Heart left ventricle (tissue), 16 donors: ENCODE data around the gene SLC35G4. TPM values are rescaled to one million over a fixed set of nuclear protein-coding genes. Genes with fewer than 3 reads are reported as not detected.
A peak's percentile ranks its signal among the peaks of the same experiment; 100 is the strongest.

ENCODE experiments used
- ATAC-seq, 4 donors: fragments of 200-7000 bp; cut with Tn5 transposase; one replicate each; pipeline ENCODE4 v1.9.1; 2020 to 2022; ENCODE audit warnings: moderate library complexity in 4 of 4, mild to moderate bottlenecking in 3 of 4, moderate number of reproducible peaks in 1 of 4
- DNase-seq, 5 donors: peaks; one replicate each; pipeline ENCODE4 v3.0.0-alpha.2; 2020
- H3K27ac ChIP-seq, 12 donors: fragments of 200-600 bp; sonication (generic) in 4 of 12; one replicate each; pipeline versions ENCODE4 v1.5.0 to v1.8.0; 2016 to 2022; ENCODE audit warnings: mild to moderate bottlenecking in 2 of 12
- H3K27me3 ChIP-seq, 9 donors: fragments of 200-600 bp; sonication (generic) in 2 of 9; one replicate each; pipeline versions ENCODE4 v1.5.1 to v1.8.0; 2016 to 2022; ENCODE audit warnings: mild to moderate bottlenecking in 3 of 9
- H3K36me3 ChIP-seq, 9 donors: fragments of 200-600 bp; sonication (generic) in 2 of 9; one replicate each; pipeline versions ENCODE4 v1.5.0 to v1.8.0; 2018 to 2022; ENCODE audit warnings: mild to moderate bottlenecking in 2 of 9
- H3K4me1 ChIP-seq, 12 donors: fragments of 200-600 bp; sonication (generic) in 4 of 12; one replicate each; pipeline versions ENCODE4 v1.5.0 to v1.8.0; 2016 to 2022; ENCODE audit warnings: mild to moderate bottlenecking in 3 of 12
- H3K4me3 ChIP-seq, 12 donors: fragments of 200-600 bp; sonication (generic) in 4 of 12; one replicate each; pipeline versions ENCODE4 v1.5.0 to v1.8.0; 2017 to 2022; ENCODE audit warnings: mild to moderate bottlenecking in 9 of 12, moderate library complexity in 4 of 12
- H3K9me3 ChIP-seq, 12 donors: fragments of 200-600 bp; sonication (generic) in 4 of 12; one replicate each; pipeline versions ENCODE4 v1.5.0 to v1.8.0; 2016 to 2022; ENCODE audit warnings: mild to moderate bottlenecking in 1 of 12
- CTCF ChIP-seq, 12 donors: fragments of 200-600 bp; sonication (generic) in 4 of 12; IDR thresholded peaks; one replicate each; pipeline versions ENCODE4 v1.5.0 to v1.8.0; 2018 to 2022; ENCODE audit warnings: antibody characterized with exemption in 12 of 12, mild to moderate bottlenecking in 5 of 12
- POLR2A ChIP-seq, 2 donors: fragments of 450-650 bp; IDR thresholded peaks; one replicate each; pipeline ENCODE4 v1.6.1; 2017; ENCODE audit warnings: antibody characterized with exemption in 2 of 2, mild to moderate bottlenecking in 2 of 2, moderate library complexity in 2 of 2
- WGBS, 4 donors: extraction: QIAGEN DNeasy Blood & Tissue Kit in 2 of 4; methylation state at CpG; one replicate each; pipeline versions ENCODE4 v1.1.5 to v1.1.7; 2013 to 2018; 5-methylcytosine and 5-hydroxymethylcytosine counted together
- intact Hi-C, 10 donors: fragments of 100-400 bp; cut with DNase I; formaldehyde crosslinking; loops; one replicate each; pipeline versions ENCODE4 v1.11.1 to v1.14.2; 2022
- polyA plus RNA-seq, 2 donors: library from polyadenylated mRNA; stranded (reverse); fragments of 200-250 nt; gene quantifications; one replicate each; pipeline ENCODE4 v1.2.3, GENCODE V29; 2013
- total RNA-seq, 9 donors: library from RNA; depleted of rRNA in 2 of 9; stranded (reverse); fragments of >200 nt in 2 of 9; fragmentation: NEBNext Ultra II Directional in 3 of 9; extraction: Animal tissue kit (Norgen Biotek cat#: 25700) in 3 of 9; gene quantifications; one replicate each; pipeline versions ENCODE4 v1.1.0 to v1.2.4, GENCODE V29; 2016 to 2023
- donor health status: ischemic (EF 13 %, LVEDD 7.1; RV severe dilation, severe dysfunction).
- donor health status: healthy with polysubstance abuse.
- donor health status: DM: no; HTN: yes; CAD: no.
- donor health status: DM: no; HTN: no; CAD: no.
- donor health status: ischemic (EF 25% LVEDD 6.9; RV normal size, moderate dysfunction).
- donor health status: ischemic (EF 25% LVEDD 5.7; RV mildly dilated, moderate dysfunction).
- donor health status: healthy.
- donor health status: DM: yes; HTN: yes; CAD: no.
- donor health status: ischemic (EF 35%, LVEDD 5.7; RV mildly dilated, moderate dysfunction).
- donor health status: nonischemic (EF 11% LVEDD 7.7; RV severe dilation, severe dysfunction).
- donor health status: DM: yes; HTN: yes; CAD: no.
- donor health status: PGD.
- donor health status: ischemic (EF 29% LVEDD 5.4; RV normal size, mild dysfunction).
- donor health status: nonischemic (EF 23%, LVEDD 6.1; RV moderate dilation, normal function).

The SLC35G4 gene
- total and polyA plus RNA-seq, 11 donors = not detected

- H3K36me3 ChIP-seq = no peaks in the 10 kb centered on the region
Measured at GRCh38 chr18:11567396-11567795, 42.0 kb upstream of the SLC35G4 start.

DNA sequence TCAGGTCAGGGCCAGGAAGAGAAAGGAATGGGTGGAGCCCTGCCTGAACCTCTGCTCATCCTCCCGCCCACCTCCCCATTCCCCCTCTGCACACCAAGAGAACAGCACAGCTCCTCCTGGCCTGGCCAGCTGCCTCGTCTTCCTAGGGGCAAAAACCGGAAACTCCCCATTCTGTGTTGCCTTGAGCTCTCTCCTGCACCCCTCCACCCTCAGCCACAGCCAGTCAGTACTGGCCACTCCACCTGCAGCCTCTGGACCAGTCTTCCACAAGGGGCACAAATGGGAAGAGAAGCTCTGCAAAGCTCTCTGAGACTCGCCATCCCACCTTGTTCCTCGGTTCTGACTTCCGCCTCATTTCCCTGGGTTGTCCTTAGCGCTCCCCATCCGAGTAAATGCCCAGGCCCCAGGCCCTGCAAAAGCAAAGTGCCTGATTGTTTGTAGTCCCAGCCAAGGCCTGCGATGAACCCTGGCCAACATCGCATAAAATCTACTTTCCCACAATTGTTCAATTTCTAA, 39.3 kb upstream of the SLC35G4 start:
- Histone ChIP-seq H3K36me3 (no peaks in the 10 kb centered on the region), H3K27ac (no peak overlapping the region), H3K9me3 (no peaks in the 10 kb centered on the region), H3K4me1 (no peaks in the 10 kb centered on the region), H3K27me3 (peaks cover 0 to 15% (median 0%) of the 10 kb centered on the region in 9 donors), H3K4me3 (no peak overlapping the region)
- no peak for ATAC-seq
- TF ChIP-seq CTCF (IDR thresholded peaks at IDR 0.05) (no peak), POLR2A (IDR thresholded peaks at IDR 0.05) (no peak)
- intact Hi-C loops = no loop called here
- no peak for DNase-seq
- 73 to 84% (median 80%) methylated on average over 10 of the region's 10 CpGs for WGBS, 4 donors

More at GRCh38 chr18:11567396-11567795, 42.0 kb upstream of the SLC35G4 start:
- no peak overlapping the region for H3K4me3 ChIP-seq
- TF ChIP-seq CTCF (IDR thresholded peaks at IDR 0.05) (no peak), POLR2A (IDR thresholded peaks at IDR 0.05) (no peak)
- H3K4me1 ChIP-seq = no peaks in the 10 kb centered on the region
- H3K27ac ChIP-seq = no peak overlapping the region
- ATAC-seq = no peak
- intact Hi-C loops = no loop called here
- no peaks in the 10 kb centered on the region for H3K9me3 ChIP-seq
- 63 to 71% (median 67%) methylated on average over 7 of the region's 7 CpGs for WGBS, 4 donors
- H3K27me3 ChIP-seq = peaks cover 0 to 15% (median 0%) of the 10 kb centered on the region in 9 donors
- no peak for DNase-seq

DNA sequence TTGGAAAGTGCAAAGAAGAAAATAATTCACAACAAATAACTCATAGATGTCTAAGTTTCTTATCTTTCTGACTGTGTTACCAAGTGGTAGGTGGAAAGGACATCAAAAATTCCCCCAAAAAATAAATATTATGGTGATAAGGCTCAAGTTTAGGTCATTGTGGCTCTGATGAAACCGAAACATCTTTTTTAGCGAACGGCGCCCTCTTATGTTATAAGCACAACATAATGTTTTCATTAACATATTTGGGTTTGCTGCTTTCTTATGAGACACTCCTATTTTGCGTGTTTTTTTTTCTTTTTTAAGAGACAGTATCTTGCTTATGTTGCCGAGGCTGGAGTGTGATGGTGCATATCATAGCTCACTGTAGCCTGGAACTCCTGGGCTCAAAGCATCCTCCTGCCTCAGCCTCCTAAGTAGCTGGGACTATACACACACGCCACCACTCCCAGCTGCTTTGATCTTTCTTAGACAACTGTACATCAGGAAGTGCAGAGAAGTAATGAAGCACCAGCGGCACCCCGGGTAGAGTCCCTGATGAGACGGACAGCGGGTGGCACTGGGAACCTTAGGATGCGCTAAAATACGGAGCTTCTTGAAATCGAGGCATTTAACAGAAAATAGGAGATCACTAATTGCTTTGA, 38.5 kb upstream of the SLC35G4 start:
- no peak for ATAC-seq
- Histone ChIP-seq H3K4me3 (no peak overlapping the region), H3K4me1 (no peaks in the 10 kb centered on the region), H3K27me3 (peaks cover 0 to 15% (median 0%) of the 10 kb centered on the region in 9 donors), H3K27ac (no peak overlapping the region), H3K36me3 (no peaks in the 10 kb centered on the region), H3K9me3 (no peaks in the 10 kb centered on the region)
- intact Hi-C loops = no loop called here
- TF ChIP-seq CTCF (IDR thresholded peaks at IDR 0.05) (peak in 2 of 12 donors; percentile 9 to 10), POLR2A (IDR thresholded peaks at IDR 0.05) (no peak)
- DNase-seq = no peak
- 85 to 86% (median 85%) methylated on average over 14 of the region's 14 CpGs for WGBS, 4 donors

GRCh38 chr18:11572201-11572600, 37.2 kb upstream of the SLC35G4 start:
- H3K4me1 ChIP-seq = no peaks in the 10 kb centered on the region
- no peaks in the 10 kb centered on the region for H3K9me3 ChIP-seq
- H3K36me3 ChIP-seq = no peaks in the 10 kb centered on the region
- H3K4me3 ChIP-seq = no peak overlapping the region
- peaks cover 0 to 15% (median 0%) of the 10 kb centered on the region in 9 donors for H3K27me3 ChIP-seq
- 72 to 83% (median 78%) methylated on average over 9 of the region's 9 CpGs for WGBS, 4 donors
- intact Hi-C loops = no loop called here
- DNase-seq (no peak), ATAC-seq (no peak)
- TF ChIP-seq CTCF (IDR thresholded peaks at IDR 0.05) (no peak), POLR2A (IDR thresholded peaks at IDR 0.05) (no peak)
- no peak overlapping the region for H3K27ac ChIP-seq
